DND-41 (cell line): Measurements from ENCODE around the gene LGI4.

Experiments
- CTCF ChIP-seq: IDR thresholded peaks from 2 replicates; pipeline ENCODE4 v1.5.1; 2012; ENCODE audit warnings: borderline replicate concordance, low read length, moderate library complexity, mild to moderate bottlenecking; ENCODE audit not compliant: poor library complexity, severe bottlenecking; ENCODE audit errors: extremely low read depth
- EZH2 ChIP-seq: IDR thresholded peaks from 3 replicates; pipeline ENCODE4 v1.6.1; 2012; ENCODE audit warnings: borderline replicate concordance, low read depth, mild to moderate bottlenecking, moderate library complexity, low read length, inconsistent platforms; ENCODE audit not compliant: severe bottlenecking

GRCh38 chr19:35184267-35184666, 49.4 kb upstream of the LGI4 start:
- TF ChIP-seq CTCF (no peak), EZH2 (no peak)
